Panc1 (cell line): ENCODE data around the gene SBNO2. TPM values are rescaled to one million over a fixed set of nuclear protein-coding genes. Genes with fewer than 3 reads are reported as not detected.

Experiments used
- ATAC-seq: fragments of 200-7000 bp; cut with Tn5 transposase; 2 replicates; pipeline ENCODE4 v1.9.1; 2020; ENCODE audit warnings: mild to moderate bottlenecking, moderate library complexity
- BruUV-seq: library from RNA; stranded (reverse); fragments of 400-500 nt; replicated peaks from 2 replicates; lab custom pipeline; 2021; lab: Mats Ljungman, UMichigan
- CTCF ChIA-PET: fragments of 300-600 bp; sonication (Branson Sonifier 250); formaldehyde crosslinking; loops from one replicate; lab custom pipeline; 2022; ENCODE audit warnings: antibody characterized with exemption; lab: Charles Lee
- POLR2A ChIA-PET: fragments of 300-600 bp; sonication (Branson Sonifier 250); formaldehyde crosslinking; loops from one replicate; lab custom pipeline; 2022; ENCODE audit warnings: antibody characterized with exemption; lab: Charles Lee
- DNase-seq: peaks from one replicate; pipeline ENCODE4 v3.0.0-alpha.2; 2010; ENCODE audit warnings: low read depth, low spot score
- H3K27ac ChIP-seq: 2 replicates; pipeline ENCODE4 v1.5.1; 2011; ENCODE audit warnings: mild to moderate bottlenecking, low read length, inconsistent platforms
- H3K27me3 ChIP-seq: fragments of 200-500 bp; sonication (Bioruptor generic); 2 replicates; pipeline ENCODE4 v1.6.0; 2014; ENCODE audit warnings: low read length, inconsistent platforms; ENCODE audit not compliant: control insufficient read depth, insufficient read depth
- H3K36me3 ChIP-seq: fragments of 200-500 bp; sonication (Bioruptor generic); 2 replicates; pipeline ENCODE4 v1.5.1; 2014; ENCODE audit warnings: inconsistent platforms, mild to moderate bottlenecking, low read length, moderate library complexity; ENCODE audit not compliant: control insufficient read depth, insufficient read depth
- H3K4me1 ChIP-seq: 2 replicates; pipeline ENCODE4 v1.5.1; 2011; ENCODE audit warnings: inconsistent platforms, mild to moderate bottlenecking, low read length, moderate library complexity; ENCODE audit not compliant: control insufficient read depth, insufficient read depth
- H3K4me3 ChIP-seq, 2 experiments: 2 replicates each; pipeline ENCODE4 v1.5.1; 2011 to 2012; ENCODE audit warnings: low read depth in 2 of 2, low read length in 2 of 2, mild to moderate bottlenecking in 2 of 2, inconsistent platforms in 1 of 2, moderate library complexity in 1 of 2
- H3K9me3 ChIP-seq: fragments of 200-500 bp; sonication (Bioruptor generic); 2 replicates; pipeline ENCODE4 v1.5.1; 2014; ENCODE audit warnings: low read depth, mild to moderate bottlenecking, inconsistent platforms, low read length, moderate library complexity; ENCODE audit not compliant: control insufficient read depth, insufficient read depth
- CTCF ChIP-seq: fragments of 450-650 bp; IDR thresholded peaks from 2 replicates; pipeline ENCODE4 v1.5.1; 2017; ENCODE audit warnings: mild to moderate bottlenecking
- POLR2AphosphoS5 ChIP-seq: IDR thresholded peaks from 2 replicates; pipeline ENCODE4 v1.6.1; 2012; ENCODE audit warnings: mild to moderate bottlenecking, low read depth, low read length, moderate library complexity
- REST ChIP-seq, 2 experiments: IDR thresholded peaks; 2 replicates each; pipeline ENCODE4 v1.6.1; 2011 to 2012; ENCODE audit warnings: low read depth in 2 of 2, control low read depth in 1 of 2, low read length in 1 of 2, mild to moderate bottlenecking in 1 of 2, moderate library complexity in 1 of 2; ENCODE audit not compliant: insufficient read depth in 1 of 2
- SIN3A ChIP-seq: IDR thresholded peaks from 2 replicates; pipeline ENCODE4 v1.6.1; 2012; ENCODE audit warnings: low read depth, mild to moderate bottlenecking, low read length, moderate library complexity, borderline replicate concordance; ENCODE audit not compliant: insufficient read depth
- TCF7L2 ChIP-seq: IDR thresholded peaks from 2 replicates; pipeline ENCODE4 v1.6.1; 2011; ENCODE audit warnings: mild to moderate bottlenecking, low read depth, low read length, inconsistent platforms
- in situ Hi-C: cut with HindIII; loops from 2 replicates; pipeline ENCODE4 v1.10.0; 2016; ENCODE audit warnings: low sequenced_read_pairs, low pct_unique_long_range_greater_than_20kb
- intact Hi-C: fragments of 100-400 bp; cut with micrococcal nuclease; formaldehyde crosslinking; loops from one replicate; pipeline ENCODE4 v1.10.0; 2022; ENCODE audit not compliant: unreplicated experiment
- total RNA-seq: library from RNA; stranded (reverse); gene quantifications from one replicate; pipeline ENCODE4 v1.2.1, GENCODE V29; 2021; ENCODE audit not compliant: unreplicated experiment

SBNO2 gene
- total RNA-seq, 1 experiment from 2014 or later, result 101 TPM

- no peak for DNase-seq
- Histone ChIP-seq H3K27ac (peak overlapping the region; percentile 75; the same call in 1 of the 2 replicates), H3K36me3 (no peaks in the 10 kb centered on the region), H3K27me3 (no peaks in the 10 kb centered on the region), H3K9me3 (no peaks in the 10 kb centered on the region), H3K4me1 (peaks cover 40% of the 10 kb centered on the region), H3K4me3 (0 out of 4 replicates have a peak overlapping the region, but pooled peaks have one; percentile 4 to 11)
- no TSS peak for BruUV-seq
- no peak for ATAC-seq
- in situ Hi-C loops (no loop called here), intact Hi-C loops (no loop called here)
- ChIA-PET CTCF (interaction anchor here (0.7 kb wide), 1 partner anchor 98 kb away, joined by 3 read pairs; no protein-coding TSS in a partner anchor), POLR2A (no interaction called here)
- TF ChIP-seq POLR2AphosphoS5, result no peak
- TF ChIP-seq CTCF, result no peak
- TF ChIP-seq REST (IDR thresholded peaks at IDR 0.05; ENCODE audit: insufficient read depth in 1 of 2, low read depth in 2 of 2, low read length in 1 of 2), result no peak
- no peak for TF ChIP-seq SIN3A
- TF ChIP-seq TCF7L2, result no peak
Observed at GRCh38 chr19:1111641-1112267, 62.3 kb downstream of the SBNO2 start.

- CTCF ChIA-PET, result no interaction called here
- Histone ChIP-seq H3K9me3 (no peaks in the 10 kb centered on the region), H3K36me3 (no peaks in the 10 kb centered on the region), H3K4me1 (peaks cover 43% of the 10 kb centered on the region), H3K27ac (peak overlapping the region; percentile 75), H3K27me3 (no peaks in the 10 kb centered on the region), H3K4me3 (no peak overlapping the region)
- intact Hi-C loops, result no loop called here
- DNase-seq (no peak), ATAC-seq (peak; percentile 2)
- in situ Hi-C loops, result no loop called here
- POLR2A ChIA-PET, result no interaction called here
- TF ChIP-seq POLR2AphosphoS5 (no peak), TCF7L2 (no peak), REST (IDR thresholded peaks at IDR 0.05; ENCODE audit: insufficient read depth in 1 of 2, low read depth in 2 of 2, low read length in 1 of 2) (no peak), CTCF (no peak), SIN3A (no peak)
- BruUV-seq, result no TSS peak
Observed at GRCh38 chr19:1110809-1111640, 63.0 kb downstream of the SBNO2 start.
